Measurements from ENCODE around the gene C1QL1.

Gene C1QL1

DNA sequence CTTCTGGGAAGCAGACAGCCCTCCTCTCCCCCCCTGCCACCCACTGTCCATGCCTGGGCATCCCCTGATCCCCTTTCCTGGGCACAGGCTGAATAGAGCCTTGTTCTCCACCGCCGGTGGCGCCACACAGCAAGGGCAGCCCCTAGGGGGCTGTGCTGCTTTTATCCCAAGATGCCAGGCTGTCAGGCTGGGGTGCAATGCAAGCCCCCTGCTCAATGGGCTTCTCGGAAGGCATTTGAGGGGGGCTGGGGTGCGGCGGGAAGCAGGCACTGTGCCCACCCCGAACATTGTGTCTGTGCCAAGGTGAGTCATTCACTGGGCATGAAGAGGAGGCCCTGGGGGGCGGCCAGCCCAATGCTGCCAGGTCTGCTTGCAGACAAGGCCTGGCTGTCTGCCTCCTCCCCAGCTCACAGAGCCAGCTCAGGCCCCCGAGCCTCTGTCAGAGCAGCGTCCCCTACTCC, 51.3 kb downstream of the C1QL1 start:
- Histone ChIP-seq H3K9me3 (ENCODE audit: control insufficient read depth, low read length) (no peaks in the 10 kb centered on the region), H3K9ac (ENCODE audit: low read length) (no peak overlapping the region), H3K36me3 (ENCODE audit: control insufficient read depth, insufficient read depth, low read length, severe bottlenecking) (no peaks in the 10 kb centered on the region), H3K4me3 (ENCODE audit: low read length) (no peak overlapping the region), H3K27me3 (replicated peaks; ENCODE audit: control insufficient read depth, insufficient read depth, low read length) (peaks cover 18% of the 10 kb centered on the region), H3K4me1 (ENCODE audit: control insufficient read depth, insufficient read depth, low read length) (peaks cover 30% of the 10 kb centered on the region)
- peak; percentile 66 for DNase-seq (ENCODE audit: low read depth)

DNA sequence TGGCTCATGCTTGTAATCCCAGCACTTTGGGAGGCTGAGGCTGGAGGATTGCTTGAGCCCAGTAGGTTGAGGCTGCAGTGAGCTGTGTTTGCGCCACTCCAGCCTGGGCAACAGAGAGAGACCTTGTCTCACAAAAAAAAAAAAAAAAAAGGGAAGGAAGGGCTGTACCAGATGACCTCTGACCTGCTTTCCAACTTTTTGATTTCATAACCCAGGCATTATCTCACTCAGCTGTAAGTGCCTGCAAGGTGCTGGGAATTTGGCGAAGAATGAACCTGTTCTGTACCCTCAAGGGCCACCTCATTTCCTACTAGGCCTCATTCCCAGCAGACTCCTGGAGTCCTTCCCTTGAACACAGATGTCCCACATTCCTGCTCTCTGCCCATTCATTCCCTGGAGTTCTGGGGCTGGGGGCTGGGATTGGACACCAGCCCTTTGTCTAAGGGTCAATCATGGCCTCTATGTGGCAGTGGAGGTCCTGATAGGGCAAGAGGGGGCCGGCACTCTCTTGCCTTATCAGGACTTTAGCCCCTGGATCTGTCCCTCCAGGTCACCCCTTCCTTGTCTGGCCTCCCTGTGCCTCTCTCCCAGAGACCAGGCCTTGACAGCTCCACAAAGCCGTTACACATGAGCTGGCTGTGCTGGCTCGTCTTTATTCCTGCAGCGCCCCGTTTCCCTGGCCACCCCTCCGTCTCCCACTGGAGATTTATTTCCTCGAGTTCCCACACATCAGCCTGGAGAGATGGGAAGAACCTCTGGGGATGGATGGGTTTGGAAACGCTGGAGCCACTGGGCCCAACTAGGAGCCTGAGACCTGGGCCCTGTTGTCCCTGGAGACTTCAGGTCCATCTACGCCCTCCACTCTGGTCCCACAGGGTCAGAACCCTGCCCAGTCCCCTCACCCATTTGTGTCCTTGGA, 52.0 kb downstream of the C1QL1 start:
- H3K9ac ChIP-seq (ENCODE audit: low read length), result no peak overlapping the region
- H3K27me3 ChIP-seq (replicated peaks; ENCODE audit: control insufficient read depth, insufficient read depth, low read length), result peaks cover 18% of the 10 kb centered on the region
- H3K36me3 ChIP-seq (ENCODE audit: control insufficient read depth, insufficient read depth, low read length, severe bottlenecking), result no peaks in the 10 kb centered on the region
- DNase-seq (ENCODE audit: low read depth), result no peak
- H3K4me3 ChIP-seq (ENCODE audit: low read length), result no peak overlapping the region
- no peaks in the 10 kb centered on the region for H3K9me3 ChIP-seq (ENCODE audit: control insufficient read depth, low read length)
- H3K4me1 ChIP-seq (ENCODE audit: control insufficient read depth, insufficient read depth, low read length), result peaks cover 30% of the 10 kb centered on the region

DNA sequence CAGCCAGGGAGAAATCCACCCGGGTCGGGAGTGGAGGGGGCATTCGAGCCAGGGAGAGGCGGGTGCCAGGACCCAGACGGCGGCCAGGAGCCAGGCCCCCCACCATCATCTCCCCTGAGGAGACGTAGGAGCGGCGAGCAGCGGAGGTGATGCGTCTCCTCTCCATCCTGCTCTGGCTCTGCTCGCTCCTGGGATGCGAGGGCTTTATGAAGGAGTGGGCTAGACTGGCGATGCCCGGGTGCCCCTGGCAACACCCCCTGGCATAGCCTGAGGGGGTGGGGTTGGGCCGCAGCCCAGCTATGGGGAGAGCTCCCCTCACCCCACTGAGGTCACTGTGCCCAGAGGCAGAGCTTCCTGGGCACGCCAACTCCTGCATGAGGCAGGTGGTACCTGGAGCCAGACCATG, 52.8 kb downstream of the C1QL1 start, which contains the start of gene GFAP:
GFAP (minus strand) TSS at position 180 of the 406 bp plus-strand sequence; CDS start at position 166, 14 bp downstream.
- Histone ChIP-seq H3K4me3 (ENCODE audit: low read length) (no peak within 1 kb of the TSS), H3K4me1 (ENCODE audit: control insufficient read depth, insufficient read depth, low read length) (peaks cover 25% of the 10 kb centered on the region), H3K27me3 (replicated peaks; ENCODE audit: control insufficient read depth, insufficient read depth, low read length) (peaks cover 18% of the 10 kb centered on the region), H3K36me3 (ENCODE audit: control insufficient read depth, insufficient read depth, low read length, severe bottlenecking) (no peaks in the 10 kb centered on the region), H3K9me3 (ENCODE audit: control insufficient read depth, low read length) (no peaks in the 10 kb centered on the region), H3K9ac (ENCODE audit: low read length) (no peak within 1 kb of the TSS)
- DNase-seq (ENCODE audit: low read depth), result no peak

DNA sequence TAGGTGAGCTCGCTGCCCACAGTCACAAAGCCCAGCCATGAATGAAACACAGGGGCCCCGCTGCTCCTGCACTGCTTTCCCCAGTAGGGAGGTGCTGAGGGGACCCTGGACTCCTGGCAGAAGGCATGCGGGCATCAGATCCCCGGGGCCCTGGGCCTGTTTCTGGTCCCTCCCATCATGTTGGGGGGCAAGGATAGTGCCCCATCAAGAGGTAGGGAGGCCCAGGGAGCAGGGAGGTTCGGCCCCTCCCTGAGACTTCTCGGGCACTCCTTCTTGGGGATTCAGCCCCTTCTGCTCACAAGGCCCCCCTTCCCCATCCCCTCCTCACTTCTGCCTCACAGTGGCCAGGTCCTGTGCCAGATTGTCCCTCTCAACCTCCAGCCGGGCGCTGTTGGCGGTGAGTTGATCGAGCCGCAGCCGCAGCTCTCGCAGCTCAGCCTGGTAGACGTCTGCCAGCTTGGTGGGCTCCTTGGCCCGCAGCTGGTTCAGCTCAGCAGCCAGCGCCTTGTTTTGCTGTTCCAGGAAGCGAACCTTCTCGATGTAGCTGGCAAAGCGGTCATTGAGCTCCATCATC, 53.3 kb downstream of the C1QL1 start:
- Histone ChIP-seq H3K27me3 (replicated peaks; ENCODE audit: control insufficient read depth, insufficient read depth, low read length) (peaks cover 18% of the 10 kb centered on the region), H3K36me3 (ENCODE audit: control insufficient read depth, insufficient read depth, low read length, severe bottlenecking) (no peaks in the 10 kb centered on the region), H3K9ac (ENCODE audit: low read length) (no peak overlapping the region), H3K4me1 (ENCODE audit: control insufficient read depth, insufficient read depth, low read length) (peaks cover 27% of the 10 kb centered on the region), H3K9me3 (ENCODE audit: control insufficient read depth, low read length) (no peaks in the 10 kb centered on the region), H3K4me3 (ENCODE audit: low read length) (no peak overlapping the region)
- no peak for DNase-seq (ENCODE audit: low read depth)

DNA sequence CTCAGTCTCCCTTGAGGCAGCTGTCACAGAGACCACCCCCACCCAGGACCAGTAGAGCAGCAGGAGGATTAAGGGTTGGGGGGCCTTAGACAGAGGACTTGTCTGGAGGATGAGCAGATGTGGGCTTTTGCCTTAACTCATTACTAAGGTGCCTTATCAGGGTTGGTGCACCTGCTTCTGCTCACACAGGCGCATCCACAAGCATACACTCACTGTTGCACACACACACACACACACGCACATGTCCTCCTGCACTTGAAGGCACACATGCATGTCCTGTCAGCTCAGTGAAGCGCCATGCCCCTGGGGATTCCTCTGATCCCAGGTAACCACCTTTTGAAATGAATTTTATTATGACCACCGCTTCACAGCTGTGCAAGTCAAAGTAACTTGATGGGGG, 54.0 kb downstream of the C1QL1 start:
- peaks cover 18% of the 10 kb centered on the region for H3K27me3 ChIP-seq (replicated peaks; ENCODE audit: control insufficient read depth, insufficient read depth, low read length)
- no peaks in the 10 kb centered on the region for H3K9me3 ChIP-seq (ENCODE audit: control insufficient read depth, low read length)
- DNase-seq (ENCODE audit: low read depth), result no peak
- peaks cover 33% of the 10 kb centered on the region for H3K4me1 ChIP-seq (ENCODE audit: control insufficient read depth, insufficient read depth, low read length)
- H3K36me3 ChIP-seq (ENCODE audit: control insufficient read depth, insufficient read depth, low read length, severe bottlenecking), result no peaks in the 10 kb centered on the region
- no peak overlapping the region for H3K4me3 ChIP-seq (ENCODE audit: low read length)
- H3K9ac ChIP-seq (ENCODE audit: low read length), result no peak overlapping the region

DNA sequence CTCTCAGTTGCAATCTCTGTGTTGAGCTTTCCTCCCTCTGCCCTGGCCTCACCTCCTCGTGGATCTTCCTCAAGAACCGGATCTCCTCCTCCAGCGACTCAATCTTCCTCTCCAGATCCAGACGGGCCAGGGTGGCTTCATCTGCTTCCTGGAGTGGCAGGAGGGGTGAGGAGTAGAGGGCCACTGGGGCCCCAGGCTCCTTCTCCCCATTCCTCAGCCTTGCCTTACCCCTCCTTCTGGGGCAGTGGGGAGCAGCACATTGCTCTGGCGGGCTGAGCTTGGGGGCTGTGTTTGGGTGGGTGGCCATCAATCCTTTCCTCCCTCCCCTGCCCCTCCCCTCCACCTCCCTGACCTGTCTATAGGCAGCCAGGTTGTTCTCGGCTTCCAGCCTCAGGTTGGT, 54.4 kb downstream of the C1QL1 start:
- no peak overlapping the region for H3K9ac ChIP-seq (ENCODE audit: low read length)
- no peaks in the 10 kb centered on the region for H3K36me3 ChIP-seq (ENCODE audit: control insufficient read depth, insufficient read depth, low read length, severe bottlenecking)
- no peak overlapping the region for H3K4me3 ChIP-seq (ENCODE audit: low read length)
- no peak for DNase-seq (ENCODE audit: low read depth)
- peaks cover 18% of the 10 kb centered on the region for H3K27me3 ChIP-seq (replicated peaks; ENCODE audit: control insufficient read depth, insufficient read depth, low read length)
- H3K4me1 ChIP-seq (ENCODE audit: control insufficient read depth, insufficient read depth, low read length), result peaks cover 35% of the 10 kb centered on the region
- no peaks in the 10 kb centered on the region for H3K9me3 ChIP-seq (ENCODE audit: control insufficient read depth, low read length)

DNA sequence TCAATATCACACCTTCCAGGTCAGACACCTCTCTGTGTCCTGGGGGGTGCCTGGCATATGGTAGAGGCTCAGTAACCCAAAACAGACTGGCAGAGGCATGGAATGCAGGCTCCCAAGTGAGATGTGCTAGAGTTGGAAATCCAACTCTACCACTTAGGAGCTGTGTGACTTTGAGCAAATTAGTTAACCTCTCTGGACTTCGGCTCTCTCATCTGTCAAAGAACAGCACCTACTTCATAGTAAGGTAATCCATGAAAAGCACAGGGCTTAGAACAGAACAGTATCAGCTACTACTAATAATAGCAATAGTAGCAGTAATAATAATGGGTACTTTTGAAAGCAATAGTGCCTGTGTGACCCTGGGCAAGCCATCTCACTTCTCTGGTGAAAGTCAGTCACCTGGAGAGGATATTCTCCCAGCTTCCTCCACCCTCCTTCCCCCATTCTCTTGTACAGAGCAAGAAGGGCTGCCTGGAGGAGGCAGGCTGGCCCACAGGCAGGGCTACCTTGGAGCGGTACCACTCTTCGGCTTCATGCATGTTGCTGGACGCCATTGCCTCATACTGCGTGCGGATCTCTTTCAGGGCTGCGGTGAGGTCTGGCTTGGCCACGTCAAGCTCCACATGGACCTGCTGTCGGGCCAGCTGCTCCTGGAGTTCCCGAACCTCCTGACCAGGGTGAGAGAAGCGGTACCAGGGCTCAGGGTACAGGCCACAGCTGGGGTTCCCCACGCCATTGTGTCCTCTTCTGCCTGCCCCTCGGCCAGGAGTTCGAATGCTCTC, 55.1 kb downstream of the C1QL1 start:
- DNase-seq (ENCODE audit: low read depth), result no peak
- no peaks in the 10 kb centered on the region for H3K36me3 ChIP-seq (ENCODE audit: control insufficient read depth, insufficient read depth, low read length, severe bottlenecking)
- peaks cover 15% of the 10 kb centered on the region for H3K27me3 ChIP-seq (replicated peaks; ENCODE audit: control insufficient read depth, insufficient read depth, low read length)
- no peak overlapping the region for H3K9ac ChIP-seq (ENCODE audit: low read length)
- H3K9me3 ChIP-seq (ENCODE audit: control insufficient read depth, low read length), result no peaks in the 10 kb centered on the region
- no peak overlapping the region for H3K4me3 ChIP-seq (ENCODE audit: low read length)
- H3K4me1 ChIP-seq (ENCODE audit: control insufficient read depth, insufficient read depth, low read length), result peaks cover 35% of the 10 kb centered on the region

DNA sequence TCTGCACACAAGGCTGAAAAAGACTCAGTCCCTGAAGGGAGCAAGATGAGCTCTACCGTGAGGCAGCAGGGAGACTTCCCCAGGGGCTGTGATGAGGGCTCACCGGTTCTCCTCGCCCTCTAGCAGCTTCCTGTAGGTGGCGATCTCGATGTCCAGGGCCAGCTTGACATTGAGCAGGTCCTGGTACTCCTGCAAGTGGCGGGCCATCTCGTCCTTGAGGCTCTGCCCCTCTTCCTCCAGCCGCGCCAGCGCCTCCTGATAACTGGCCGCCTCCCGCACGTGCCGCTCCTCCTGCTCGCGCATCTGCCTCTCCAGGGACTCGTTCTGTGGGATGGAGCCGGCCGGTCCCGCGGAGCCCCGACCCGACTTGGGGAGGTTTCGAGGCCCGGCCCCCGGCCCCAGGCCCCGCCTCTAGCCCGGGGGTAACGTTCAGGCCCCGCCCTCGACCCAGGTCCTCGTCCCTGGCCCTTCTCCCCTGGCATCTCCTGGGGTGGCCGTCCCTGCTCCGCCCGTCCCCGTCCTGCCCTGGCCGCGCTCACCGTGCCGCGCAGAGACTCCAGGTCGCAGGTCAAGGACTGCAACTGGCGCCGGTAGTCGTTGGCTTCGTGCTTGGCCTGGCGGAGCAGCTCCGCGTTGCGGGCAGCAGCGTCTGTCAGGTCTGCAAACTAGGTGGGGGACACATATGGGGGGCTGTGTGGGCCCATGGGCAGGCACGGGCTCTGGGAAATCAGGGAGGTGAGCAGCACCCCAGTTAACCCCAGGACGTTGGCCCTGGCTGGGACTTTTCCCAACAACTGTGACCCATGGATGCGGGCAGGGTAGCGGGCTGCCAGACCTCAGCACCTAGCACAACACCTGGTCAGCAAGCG, 56.7 kb downstream of the C1QL1 start:
- Histone ChIP-seq H3K9me3 (ENCODE audit: control insufficient read depth, low read length) (no peaks in the 10 kb centered on the region), H3K4me3 (ENCODE audit: low read length) (no peak overlapping the region), H3K27me3 (replicated peaks; ENCODE audit: control insufficient read depth, insufficient read depth, low read length) (peaks cover 15% of the 10 kb centered on the region), H3K9ac (ENCODE audit: low read length) (no peak overlapping the region), H3K36me3 (ENCODE audit: control insufficient read depth, insufficient read depth, low read length, severe bottlenecking) (no peaks in the 10 kb centered on the region), H3K4me1 (ENCODE audit: control insufficient read depth, insufficient read depth, low read length) (peaks cover 23% of the 10 kb centered on the region)
- peak; percentile 57 for DNase-seq (ENCODE audit: low read depth)

DNA sequence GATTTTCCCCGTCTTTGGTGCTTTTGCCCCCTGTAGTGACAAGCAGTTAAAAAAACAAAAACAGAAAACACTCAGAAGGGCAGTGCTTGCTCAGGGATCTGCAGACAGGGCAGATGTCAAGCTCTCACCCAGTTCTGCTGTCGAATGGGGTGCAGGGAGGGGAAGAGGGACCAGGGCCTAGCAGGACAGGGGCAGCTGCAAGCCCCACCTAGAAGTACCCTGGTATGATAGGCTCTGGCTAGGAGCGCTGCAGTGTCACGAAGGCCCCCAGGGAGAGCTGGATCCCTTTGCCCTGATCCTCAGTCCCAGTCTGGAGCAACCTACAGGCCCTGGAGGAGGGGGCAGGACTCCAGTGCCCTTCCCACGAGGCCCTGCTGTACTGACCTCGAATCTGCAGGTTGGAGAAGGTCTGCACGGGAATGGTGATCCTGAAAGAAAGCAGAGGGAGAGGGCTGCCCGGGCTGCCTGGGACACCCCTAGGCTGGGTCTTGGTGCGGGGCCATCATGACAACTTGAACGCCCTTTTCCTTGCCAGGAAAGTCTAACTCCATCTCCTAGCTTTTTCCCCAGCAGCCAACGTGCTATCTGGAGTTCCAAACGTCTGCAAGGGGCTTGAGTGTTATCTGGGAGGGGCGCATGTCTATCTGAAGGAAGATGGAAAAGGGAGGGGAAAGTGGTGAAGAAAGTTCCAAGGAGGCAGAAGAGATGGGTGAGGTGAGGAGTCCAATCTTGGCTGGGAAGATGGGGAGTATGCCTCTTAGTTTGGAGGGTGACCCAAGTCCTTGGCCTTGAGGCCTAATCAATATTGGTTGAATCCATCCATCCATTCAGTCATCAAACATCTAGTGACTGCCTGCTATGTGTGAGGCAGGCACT, 57.6 kb downstream of the C1QL1 start:
- no peaks in the 10 kb centered on the region for H3K36me3 ChIP-seq (ENCODE audit: control insufficient read depth, insufficient read depth, low read length, severe bottlenecking)
- no peak overlapping the region for H3K9ac ChIP-seq (ENCODE audit: low read length)
- no peak for DNase-seq (ENCODE audit: low read depth)
- peaks cover 15% of the 10 kb centered on the region for H3K27me3 ChIP-seq (replicated peaks; ENCODE audit: control insufficient read depth, insufficient read depth, low read length)
- no peak overlapping the region for H3K4me3 ChIP-seq (ENCODE audit: low read length)
- no peaks in the 10 kb centered on the region for H3K9me3 ChIP-seq (ENCODE audit: control insufficient read depth, low read length)
- peaks cover 25% of the 10 kb centered on the region for H3K4me1 ChIP-seq (ENCODE audit: control insufficient read depth, insufficient read depth, low read length)
